Measurements from ENCODE around the gene SLC19A1. TPM values are rescaled to one million over a fixed set of nuclear protein-coding genes. Genes with fewer than 3 reads are reported as not detected.

Gene SLC19A1
- total and polyA plus RNA-seq, 4 donors = 8.4 to 28.0 (median 13.0) TPM

DNA sequence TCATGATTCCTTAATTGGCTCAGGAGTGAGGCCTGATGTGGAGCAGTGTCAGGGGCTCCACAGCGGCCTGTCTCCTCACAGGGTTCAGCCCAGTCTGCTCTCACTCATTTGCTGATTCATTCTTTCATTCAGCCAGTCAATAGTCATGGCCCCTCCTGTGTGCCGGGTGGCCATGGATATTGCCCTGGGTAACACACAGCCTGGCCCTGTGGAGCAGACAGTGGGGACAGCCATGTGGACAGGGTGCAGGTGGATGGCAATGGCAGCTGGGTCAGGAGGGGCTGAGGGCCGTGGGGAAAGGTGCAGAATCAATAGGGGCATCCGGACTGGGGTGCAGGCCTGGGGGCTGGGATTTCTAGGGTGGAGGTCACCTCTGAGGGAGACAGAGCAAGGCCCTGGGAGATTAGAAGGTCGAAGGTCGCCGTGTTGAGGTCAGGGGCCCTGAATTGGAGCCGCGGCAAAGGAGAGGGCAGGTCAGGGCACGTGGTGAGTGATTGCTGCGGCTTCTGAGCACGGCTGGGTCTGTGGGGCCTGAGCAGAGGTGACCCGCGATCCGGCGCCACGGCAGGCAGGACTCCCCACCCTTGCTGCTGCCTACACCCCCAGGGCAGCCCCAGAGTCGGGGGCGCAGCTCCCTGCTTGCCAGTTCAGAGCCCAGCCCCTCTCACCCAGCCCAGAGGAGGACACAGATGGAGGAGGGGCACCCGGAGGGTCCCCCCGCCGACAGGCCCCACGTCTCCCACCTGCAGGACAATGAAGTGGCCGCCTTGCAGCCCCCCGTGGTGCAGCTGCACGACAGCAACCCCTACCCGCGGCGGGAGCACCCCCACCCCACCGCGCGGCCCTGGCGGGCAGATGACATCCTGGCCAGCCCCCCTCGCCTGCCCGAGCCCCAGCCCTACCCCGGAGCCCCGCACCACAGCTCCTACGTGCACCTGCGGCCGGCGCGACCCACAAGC, 33.4 kb downstream of the SLC19A1 start:
- Histone ChIP-seq H3K36me3 (ENCODE audit: control insufficient read depth in 4 of 4, insufficient read depth in 3 of 4, low read depth in 1 of 4, low read length in 3 of 4) (peaks cover 0 to 27% (median 15%) of the 10 kb centered on the region in 4 donors), H3K9ac (ENCODE audit: low read depth in 1 of 2, low read length in 2 of 2) (no peak overlapping the region), H3K27me3 (ENCODE audit: control insufficient read depth in 4 of 4, insufficient read depth in 4 of 4, low read length in 3 of 4) (no peaks in the 10 kb centered on the region), H3K4me3 (ENCODE audit: low read depth in 1 of 3, low read length in 3 of 3) (no peak overlapping the region), H3K27ac (ENCODE audit: low read depth in 1 of 2, low read length in 2 of 2) (peak overlapping the region; percentile 38 to 49), H3K4me1 (ENCODE audit: control insufficient read depth in 4 of 4, insufficient read depth in 4 of 4, low read length in 3 of 4) (peaks cover 5 to 41% (median 25%) of the 10 kb centered on the region in 4 donors), H3K9me3 (ENCODE audit: control insufficient read depth in 4 of 4, low read length in 3 of 4) (no peaks in the 10 kb centered on the region)
- whole genome bisulfite sequencing = 65% methylated on average over 42 of the region's 42 CpGs
- peak; percentile 70 for DNase-seq (ENCODE audit: low spot score)
- TF ChIP-seq RAD21 (IDR thresholded peaks at IDR 0.05) = no peak
- TF ChIP-seq, protein P1, sequence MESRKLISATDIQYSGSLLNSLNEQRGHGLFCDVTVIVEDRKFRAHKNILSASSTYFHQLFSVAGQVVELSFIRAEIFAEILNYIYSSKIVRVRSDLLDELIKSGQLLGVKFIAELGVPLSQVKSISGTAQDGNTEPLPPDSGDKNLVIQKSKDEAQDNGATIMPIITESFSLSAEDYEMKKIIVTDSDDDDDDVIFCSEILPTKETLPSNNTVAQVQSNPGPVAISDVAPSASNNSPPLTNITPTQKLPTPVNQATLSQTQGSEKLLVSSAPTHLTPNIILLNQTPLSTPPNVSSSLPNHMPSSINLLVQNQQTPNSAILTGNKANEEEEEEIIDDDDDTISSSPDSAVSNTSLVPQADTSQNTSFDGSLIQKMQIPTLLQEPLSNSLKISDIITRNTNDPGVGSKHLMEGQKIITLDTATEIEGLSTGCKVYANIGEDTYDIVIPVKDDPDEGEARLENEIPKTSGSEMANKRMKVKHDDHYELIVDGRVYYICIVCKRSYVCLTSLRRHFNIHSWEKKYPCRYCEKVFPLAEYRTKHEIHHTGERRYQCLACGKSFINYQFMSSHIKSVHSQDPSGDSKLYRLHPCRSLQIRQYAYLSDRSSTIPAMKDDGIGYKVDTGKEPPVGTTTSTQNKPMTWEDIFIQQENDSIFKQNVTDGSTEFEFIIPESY (IDR thresholded peaks at IDR 0.05) = no peak
- TF ChIP-seq CTCF (IDR thresholded peaks at IDR 0.05; ENCODE audit: low read depth, low read length, missing input control) = no peak
- TF ChIP-seq, protein P2, sequence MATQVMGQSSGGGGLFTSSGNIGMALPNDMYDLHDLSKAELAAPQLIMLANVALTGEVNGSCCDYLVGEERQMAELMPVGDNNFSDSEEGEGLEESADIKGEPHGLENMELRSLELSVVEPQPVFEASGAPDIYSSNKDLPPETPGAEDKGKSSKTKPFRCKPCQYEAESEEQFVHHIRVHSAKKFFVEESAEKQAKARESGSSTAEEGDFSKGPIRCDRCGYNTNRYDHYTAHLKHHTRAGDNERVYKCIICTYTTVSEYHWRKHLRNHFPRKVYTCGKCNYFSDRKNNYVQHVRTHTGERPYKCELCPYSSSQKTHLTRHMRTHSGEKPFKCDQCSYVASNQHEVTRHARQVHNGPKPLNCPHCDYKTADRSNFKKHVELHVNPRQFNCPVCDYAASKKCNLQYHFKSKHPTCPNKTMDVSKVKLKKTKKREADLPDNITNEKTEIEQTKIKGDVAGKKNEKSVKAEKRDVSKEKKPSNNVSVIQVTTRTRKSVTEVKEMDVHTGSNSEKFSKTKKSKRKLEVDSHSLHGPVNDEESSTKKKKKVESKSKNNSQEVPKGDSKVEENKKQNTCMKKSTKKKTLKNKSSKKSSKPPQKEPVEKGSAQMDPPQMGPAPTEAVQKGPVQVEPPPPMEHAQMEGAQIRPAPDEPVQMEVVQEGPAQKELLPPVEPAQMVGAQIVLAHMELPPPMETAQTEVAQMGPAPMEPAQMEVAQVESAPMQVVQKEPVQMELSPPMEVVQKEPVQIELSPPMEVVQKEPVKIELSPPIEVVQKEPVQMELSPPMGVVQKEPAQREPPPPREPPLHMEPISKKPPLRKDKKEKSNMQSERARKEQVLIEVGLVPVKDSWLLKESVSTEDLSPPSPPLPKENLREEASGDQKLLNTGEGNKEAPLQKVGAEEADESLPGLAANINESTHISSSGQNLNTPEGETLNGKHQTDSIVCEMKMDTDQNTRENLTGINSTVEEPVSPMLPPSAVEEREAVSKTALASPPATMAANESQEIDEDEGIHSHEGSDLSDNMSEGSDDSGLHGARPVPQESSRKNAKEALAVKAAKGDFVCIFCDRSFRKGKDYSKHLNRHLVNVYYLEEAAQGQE (IDR thresholded peaks at IDR 0.05) = no peak
- no peak for TF ChIP-seq FOXA1 (IDR thresholded peaks at IDR 0.05)
- TF ChIP-seq HNF4A (conservative IDR thresholded peaks at IDR 0.05) = peak; percentile 87 to 88
- TF ChIP-seq YY1 (IDR thresholded peaks at IDR 0.05) = peak; percentile 73
- no peak for TF ChIP-seq TAF1 (conservative IDR thresholded peaks at IDR 0.05)
- TF ChIP-seq EGR1 (IDR thresholded peaks at IDR 0.05; ENCODE audit: low read depth in 2 of 2) = no peak
- TF ChIP-seq ATF3 (IDR thresholded peaks at IDR 0.05) = no peak
- TF ChIP-seq, protein P3, sequence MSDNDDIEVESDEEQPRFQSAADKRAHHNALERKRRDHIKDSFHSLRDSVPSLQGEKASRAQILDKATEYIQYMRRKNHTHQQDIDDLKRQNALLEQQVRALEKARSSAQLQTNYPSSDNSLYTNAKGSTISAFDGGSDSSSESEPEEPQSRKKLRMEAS (IDR thresholded peaks at IDR 0.05) = no peak
- TF ChIP-seq NR2F2 (IDR thresholded peaks at IDR 0.05) = peak; percentile 91
- TF ChIP-seq JUND (IDR thresholded peaks at IDR 0.05) = no peak
- peak; percentile 92 to 95 for TF ChIP-seq RXRA (IDR thresholded peaks at IDR 0.05)
- peak; percentile 16 for TF ChIP-seq HNF4G (IDR thresholded peaks at IDR 0.05)
- peak; percentile 57 for TF ChIP-seq SP1 (IDR thresholded peaks at IDR 0.05)
- TF ChIP-seq FOXA2 (IDR thresholded peaks at IDR 0.05) = no peak
- no peak for TF ChIP-seq GABPA (IDR thresholded peaks at IDR 0.05 in 1 of 2, conservative IDR thresholded peaks at IDR 0.05 in 1 of 2)
